Measurements from ENCODE around the gene EPN1.
"Not testable (repeated sequence)": the region's sequence is repeated elsewhere in the genome, so short reads cannot be mapped to it uniquely, and the experiment has no call there.

- not testable (repeated sequence) for TF ChIP-seq CTCF, POLR2A (IDR thresholded peaks at IDR 0.05)
Observed at GRCh38 chr19:55756808-55757207, 81.8 kb downstream of the EPN1 start.

Data from heart left ventricle (tissue), 13 donors.